ENCODE results near the gene WFIKKN1. TPM values are rescaled to one million over a fixed set of nuclear protein-coding genes. Genes with fewer than 3 reads are reported as not detected.

The WFIKKN1 gene
- total RNA-seq, 1 donor from 2014 or later = not detected

DNA sequence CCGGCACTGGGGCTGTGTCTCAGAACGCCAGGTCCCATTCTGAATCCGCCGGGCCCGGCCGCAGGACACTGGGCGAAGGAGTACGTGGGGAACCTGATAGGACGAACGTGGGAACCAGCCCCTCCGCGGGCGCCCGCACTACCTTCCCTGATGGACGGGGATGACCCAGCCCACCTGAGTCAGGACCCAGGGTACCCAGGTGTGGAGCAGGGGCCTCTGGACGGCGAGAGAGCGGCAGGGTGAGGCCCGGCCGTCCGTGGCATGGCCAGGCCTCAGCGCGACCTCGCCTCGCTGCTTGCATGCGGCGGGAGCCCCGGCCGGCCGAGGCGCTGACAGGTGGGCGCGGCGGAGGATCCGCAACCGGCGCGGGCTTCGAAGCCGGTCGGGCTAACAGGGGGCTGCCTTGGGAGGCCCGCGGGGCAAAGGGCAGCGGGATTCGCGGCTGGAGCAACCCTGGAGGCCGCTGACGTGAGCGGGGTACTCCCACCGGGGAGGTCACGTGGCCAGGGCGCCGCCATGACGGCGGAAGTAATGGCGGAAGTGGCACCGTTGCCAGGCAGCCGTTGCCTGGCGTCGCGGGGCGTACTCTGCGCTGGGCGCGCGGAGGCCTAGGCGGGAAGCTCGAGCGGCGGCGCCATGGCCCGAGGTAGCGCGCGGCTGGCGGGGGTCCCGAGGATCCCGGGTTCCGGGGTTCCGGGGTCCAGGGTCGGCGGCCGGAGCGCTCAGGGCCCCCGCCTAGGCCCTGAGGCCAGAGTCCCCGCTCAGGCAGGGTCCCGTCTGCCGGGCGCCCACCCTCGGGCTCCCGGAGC lies 18.2 kb downstream of the WFIKKN1 start, which contains the start of gene WDR90:
TSS of gene WDR90 (plus strand) at position 585 of the 809 bp plus-strand sequence. CDS start at position 637, 52 bp downstream.
- DNase-seq (ENCODE audit: low read depth) = no peak
- H3K4me3 ChIP-seq (ENCODE audit: low read depth, low read length) = peak within 1 kb of the TSS; percentile 70
- TF ChIP-seq, protein P1, sequence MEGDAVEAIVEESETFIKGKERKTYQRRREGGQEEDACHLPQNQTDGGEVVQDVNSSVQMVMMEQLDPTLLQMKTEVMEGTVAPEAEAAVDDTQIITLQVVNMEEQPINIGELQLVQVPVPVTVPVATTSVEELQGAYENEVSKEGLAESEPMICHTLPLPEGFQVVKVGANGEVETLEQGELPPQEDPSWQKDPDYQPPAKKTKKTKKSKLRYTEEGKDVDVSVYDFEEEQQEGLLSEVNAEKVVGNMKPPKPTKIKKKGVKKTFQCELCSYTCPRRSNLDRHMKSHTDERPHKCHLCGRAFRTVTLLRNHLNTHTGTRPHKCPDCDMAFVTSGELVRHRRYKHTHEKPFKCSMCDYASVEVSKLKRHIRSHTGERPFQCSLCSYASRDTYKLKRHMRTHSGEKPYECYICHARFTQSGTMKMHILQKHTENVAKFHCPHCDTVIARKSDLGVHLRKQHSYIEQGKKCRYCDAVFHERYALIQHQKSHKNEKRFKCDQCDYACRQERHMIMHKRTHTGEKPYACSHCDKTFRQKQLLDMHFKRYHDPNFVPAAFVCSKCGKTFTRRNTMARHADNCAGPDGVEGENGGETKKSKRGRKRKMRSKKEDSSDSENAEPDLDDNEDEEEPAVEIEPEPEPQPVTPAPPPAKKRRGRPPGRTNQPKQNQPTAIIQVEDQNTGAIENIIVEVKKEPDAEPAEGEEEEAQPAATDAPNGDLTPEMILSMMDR (conservative IDR thresholded peaks at IDR 0.05; ENCODE audit: low read depth, low read length) = no peak

DNA sequence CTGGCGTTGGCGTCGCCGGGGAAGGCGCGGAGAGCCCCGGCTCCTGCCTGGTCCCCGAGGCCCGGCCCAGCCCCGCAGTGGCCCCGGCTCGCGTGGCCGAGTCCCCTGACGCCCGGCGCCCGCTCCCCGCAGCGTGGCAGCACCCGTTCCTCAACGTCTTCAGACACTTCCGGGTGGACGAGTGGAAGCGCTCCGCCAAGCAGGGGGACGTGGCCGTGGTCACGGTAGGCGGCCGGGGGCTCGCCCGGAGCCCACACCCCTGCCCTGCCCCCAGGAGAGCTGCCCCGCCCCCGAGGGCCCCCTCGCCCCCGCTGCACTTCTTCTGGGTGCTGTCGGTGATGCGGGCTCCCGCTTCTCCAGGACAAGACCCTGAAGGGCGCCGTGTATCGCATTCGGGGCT lies 18.8 kb downstream of the WFIKKN1 start:
- TF ChIP-seq, protein P1 (conservative IDR thresholded peaks at IDR 0.05; ENCODE audit: low read depth, low read length) = no peak
- DNase-seq (ENCODE audit: low read depth) = no peak

DNA sequence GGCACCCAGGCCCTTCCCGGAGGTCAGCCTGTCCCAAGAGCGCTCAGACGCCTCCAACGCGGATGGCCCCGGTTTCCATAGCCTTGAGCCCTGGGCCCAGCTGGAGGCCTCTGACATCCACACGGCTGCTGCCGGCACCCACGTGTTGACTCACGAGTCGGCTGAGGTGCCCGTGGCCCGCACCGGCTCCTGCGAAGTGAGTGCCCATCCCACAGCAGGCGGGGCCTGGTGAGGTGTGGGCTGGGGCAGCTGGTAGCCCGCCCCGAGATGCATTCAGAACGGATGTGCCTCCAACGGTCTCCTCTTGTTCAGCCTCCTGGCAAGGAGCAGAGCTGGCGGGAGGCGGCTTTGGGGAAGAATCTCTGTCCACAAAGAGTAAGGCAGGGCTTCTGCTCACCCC lies 21.1 kb downstream of the WFIKKN1 start:
- H3K4me3 ChIP-seq (ENCODE audit: low read depth, low read length) = no peak overlapping the region
- TF ChIP-seq, protein P1 (conservative IDR thresholded peaks at IDR 0.05; ENCODE audit: low read depth, low read length) = no peak
- DNase-seq (ENCODE audit: low read depth) = no peak

More for the DNA sequence above, 18.8 kb downstream of the WFIKKN1 start:
- peak overlapping the region; percentile 70 for H3K4me3 ChIP-seq (ENCODE audit: low read depth, low read length)

DNA sequence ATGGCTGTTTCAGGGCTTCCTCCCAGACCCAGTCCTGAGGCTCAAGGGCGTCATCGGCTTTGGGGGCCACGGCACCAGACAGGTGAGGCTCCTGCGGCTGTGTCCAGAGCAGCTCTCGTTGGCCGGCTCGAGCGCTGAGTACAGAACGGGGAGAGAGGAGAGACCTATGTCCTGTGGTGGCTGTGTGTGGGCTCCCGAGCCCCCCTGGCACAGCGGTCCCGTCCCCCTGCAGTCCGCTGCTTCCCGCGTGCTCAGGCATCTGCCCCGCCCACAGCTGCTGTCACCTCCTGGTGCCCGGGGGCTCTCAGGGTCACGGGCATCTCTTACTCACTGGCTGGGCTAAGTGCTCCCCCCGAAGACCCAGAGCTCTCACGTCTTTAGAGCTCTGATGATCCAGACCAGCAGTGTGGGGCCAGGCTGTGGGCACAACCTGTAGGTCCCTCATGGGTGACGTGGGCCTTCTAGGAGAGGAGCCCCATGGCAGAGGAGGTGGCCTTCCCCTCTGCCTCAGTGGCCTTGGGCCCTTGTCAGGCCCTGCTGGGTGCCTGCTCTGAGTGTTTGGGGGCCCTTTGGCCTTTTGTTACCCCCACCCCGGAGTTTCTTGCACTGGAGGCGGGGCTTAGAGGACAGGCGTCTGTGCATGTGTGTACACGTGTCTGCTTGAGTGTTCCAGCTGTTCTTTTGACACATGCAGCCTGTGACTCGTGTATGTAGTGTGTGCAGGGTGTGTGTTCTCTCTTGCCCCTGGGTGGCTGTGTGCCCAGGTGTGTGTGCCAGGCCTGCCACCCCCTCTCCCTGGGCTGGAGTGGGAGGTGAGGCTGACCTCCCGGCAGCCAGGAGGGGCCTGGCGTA lies 21.9 kb downstream of the WFIKKN1 start:
- H3K4me3 ChIP-seq (ENCODE audit: low read depth, low read length) = no peak overlapping the region
- TF ChIP-seq, protein P1 (conservative IDR thresholded peaks at IDR 0.05; ENCODE audit: low read depth, low read length) = no peak
- no peak for DNase-seq (ENCODE audit: low read depth)

DNA sequence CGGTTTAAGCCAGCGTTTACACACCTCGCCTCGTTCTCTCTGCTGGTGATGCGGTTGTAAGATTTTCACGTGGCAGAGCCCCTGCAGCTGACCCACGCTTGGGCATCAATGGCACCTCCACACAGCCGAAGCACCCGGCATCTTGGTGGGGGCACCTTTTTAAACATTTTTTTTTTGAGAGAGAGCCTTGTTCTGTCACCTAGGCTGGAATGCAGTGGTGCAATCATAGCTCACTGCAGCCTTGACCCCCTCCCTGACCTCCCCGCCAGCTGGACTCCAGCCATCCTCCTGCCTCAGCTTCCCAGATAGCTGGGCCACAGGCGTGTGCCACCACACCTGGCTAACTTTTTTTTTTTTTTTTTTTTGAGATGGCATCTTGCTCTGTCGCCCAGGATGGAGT lies 23.2 kb downstream of the WFIKKN1 start:
- no peak overlapping the region for H3K4me3 ChIP-seq (ENCODE audit: low read depth, low read length)
- TF ChIP-seq, protein P1 (conservative IDR thresholded peaks at IDR 0.05; ENCODE audit: low read depth, low read length) = no peak
- no peak for DNase-seq (ENCODE audit: low read depth)

DNA sequence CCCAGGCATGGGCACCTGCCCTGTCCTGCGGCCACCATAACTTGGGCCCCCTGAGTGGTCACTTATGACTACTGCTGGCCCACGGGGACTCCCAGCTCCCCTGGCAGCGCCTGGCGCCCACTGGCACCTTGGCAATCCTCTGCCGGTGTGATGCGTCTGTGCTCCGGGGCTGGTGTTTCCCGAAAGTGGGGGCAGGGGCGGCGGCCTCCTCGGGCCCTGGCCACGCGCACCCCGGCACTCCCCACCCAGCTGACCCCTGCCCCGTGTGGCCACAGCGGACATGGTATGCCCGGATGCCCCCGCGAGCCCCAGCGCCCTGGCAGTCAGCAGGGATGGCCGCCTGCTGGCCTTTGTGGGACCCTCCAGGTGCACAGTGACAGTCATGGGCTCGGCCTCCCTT lies 26.7 kb downstream of the WFIKKN1 start:
- TF ChIP-seq, protein P1 (conservative IDR thresholded peaks at IDR 0.05; ENCODE audit: low read depth, low read length) = no peak
- H3K4me3 ChIP-seq (ENCODE audit: low read depth, low read length) = no peak overlapping the region
- DNase-seq (ENCODE audit: low read depth) = no peak
